Stimulated activated naive CD8-positive, alpha-beta T cell treated with anti-CD3 and anti-CD28 coated beads, Interleukin-15, Interleukin-2, amounts not matched to agents 100 U/mL and 50 U/mL, for 24 hours (primary cell): Measurements from ENCODE around the gene FHOD3.
"Not testable (repeated sequence)": the region's sequence is repeated elsewhere in the genome, so short reads cannot be mapped to it uniquely, and the experiment has no call there.

Experiments
- ATAC-seq: fragments of 150-1000 bp; cut with Tn5 transposase; one replicate; pipeline ENCODE4 v1.10.0; 2021
- DNase-seq: peaks from one replicate; pipeline ENCODE4 v3.0.0; 2021

Gene FHOD3

DNA sequence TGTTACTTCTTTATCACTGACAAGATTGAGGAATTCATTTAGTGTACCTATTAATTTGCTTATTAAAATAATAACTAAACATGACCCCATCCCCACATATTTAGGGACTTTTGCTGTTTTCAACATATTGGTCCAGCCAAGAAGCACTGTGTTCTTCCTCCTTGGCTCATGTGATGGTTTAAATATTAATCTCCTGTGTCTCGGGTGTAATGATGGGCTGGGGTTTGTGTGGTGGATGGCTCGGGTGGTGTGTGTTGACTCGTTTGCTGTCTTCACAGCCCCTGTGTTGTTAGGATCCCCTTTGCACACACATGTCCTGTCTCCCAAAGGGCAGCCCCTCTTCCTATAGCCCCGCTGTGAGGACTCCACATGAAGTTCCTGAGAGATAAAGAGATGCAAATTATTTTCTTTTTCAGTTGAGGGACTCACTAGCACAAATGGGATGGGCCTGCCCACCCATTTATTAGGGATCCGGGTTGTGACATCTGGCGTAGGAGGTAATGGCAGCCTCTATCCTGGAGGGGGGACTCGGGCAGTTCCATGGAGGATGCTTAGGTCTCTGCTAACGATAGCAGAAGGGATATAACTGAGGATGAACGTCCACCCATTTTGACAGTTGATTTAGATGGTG is 53.4 kb downstream of the FHOD3 start:
- DNase-seq, result no peak
- ATAC-seq, result no peak

DNA sequence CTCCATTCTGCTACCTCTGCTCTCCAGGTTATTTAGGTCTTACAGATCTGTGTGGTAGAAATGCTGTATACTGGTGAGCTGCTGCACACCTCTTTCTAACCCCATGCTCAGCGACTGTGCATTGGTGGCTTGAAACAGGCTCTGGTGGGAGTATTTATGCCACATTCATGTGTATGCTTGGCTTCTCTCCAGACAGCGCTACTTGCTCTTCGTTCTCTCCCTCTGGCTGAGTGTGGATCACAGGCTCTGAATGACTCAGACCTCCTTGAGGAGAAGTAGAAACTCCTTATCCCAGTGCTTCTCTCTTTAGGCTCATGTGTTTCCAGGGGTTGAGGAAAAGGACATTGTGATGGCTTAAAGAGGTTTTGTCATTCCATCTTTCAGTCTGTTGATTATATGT is 54.9 kb downstream of the FHOD3 start:
- DNase-seq (no peak), ATAC-seq (no peak)

DNA sequence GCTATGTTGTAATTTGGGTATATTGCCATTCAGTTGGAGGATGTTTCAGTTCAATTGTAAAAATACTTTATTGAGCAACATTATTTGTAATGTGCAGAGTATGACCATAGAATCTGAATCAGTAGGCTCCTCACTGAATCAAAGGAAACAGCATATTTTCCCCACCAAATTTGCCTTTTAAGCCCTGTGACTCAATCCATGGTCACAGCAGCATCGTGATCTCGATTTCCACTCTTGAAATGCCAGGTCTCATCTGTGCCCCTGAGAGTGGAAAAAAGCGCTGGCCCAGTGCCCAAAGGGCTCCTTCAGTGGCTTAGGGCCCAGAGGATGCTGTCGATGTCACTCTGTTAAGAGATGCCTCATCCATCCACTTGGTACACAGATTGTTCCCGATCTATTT is 57.5 kb downstream of the FHOD3 start:
- ATAC-seq, result peak; percentile 65

DNA sequence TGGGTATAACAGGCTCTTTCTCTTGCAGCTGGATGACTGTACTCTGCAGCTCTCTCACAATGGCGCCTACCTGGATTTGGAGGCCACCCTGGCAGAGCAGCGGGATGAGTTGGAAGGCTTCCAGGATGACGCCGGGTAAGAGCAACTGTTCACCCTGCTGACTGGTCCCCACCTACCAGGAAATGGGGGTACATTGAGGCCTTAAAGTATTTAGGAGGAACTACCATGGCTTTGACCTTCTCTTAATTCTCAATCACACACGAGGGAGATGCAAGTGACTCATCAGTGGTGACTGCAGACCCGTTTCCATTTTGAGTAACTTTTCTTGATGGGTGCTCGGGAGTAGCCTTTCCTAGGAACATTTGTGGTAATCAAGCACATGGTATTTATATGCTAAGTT is 58.0 kb downstream of the FHOD3 start:
- ATAC-seq (peak; percentile 55), DNase-seq (no peak)

More for the DNA sequence above, 57.5 kb downstream of the FHOD3 start:
- peak; percentile 12 for DNase-seq

DNA sequence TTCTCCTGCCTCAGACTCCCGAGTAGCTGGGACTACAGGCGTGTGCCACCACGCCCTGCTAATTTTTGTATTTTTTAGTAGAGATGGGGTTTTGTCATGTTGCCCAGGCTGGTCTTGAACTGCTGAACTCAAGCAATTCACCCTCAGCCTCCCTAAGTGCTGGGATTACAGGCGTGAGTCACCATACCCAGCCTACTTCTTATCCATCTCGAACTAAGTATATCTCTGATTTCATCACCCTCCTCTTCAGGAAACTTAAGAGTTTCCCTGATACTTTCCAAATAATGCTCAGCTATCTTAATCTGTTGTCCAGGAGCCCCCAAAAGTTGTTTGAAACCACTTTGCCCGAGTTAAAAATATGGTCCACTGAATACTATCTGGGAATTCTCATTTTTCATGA is 59.2 kb downstream of the FHOD3 start:
- not testable (repeated sequence) for ATAC-seq, DNase-seq

DNA sequence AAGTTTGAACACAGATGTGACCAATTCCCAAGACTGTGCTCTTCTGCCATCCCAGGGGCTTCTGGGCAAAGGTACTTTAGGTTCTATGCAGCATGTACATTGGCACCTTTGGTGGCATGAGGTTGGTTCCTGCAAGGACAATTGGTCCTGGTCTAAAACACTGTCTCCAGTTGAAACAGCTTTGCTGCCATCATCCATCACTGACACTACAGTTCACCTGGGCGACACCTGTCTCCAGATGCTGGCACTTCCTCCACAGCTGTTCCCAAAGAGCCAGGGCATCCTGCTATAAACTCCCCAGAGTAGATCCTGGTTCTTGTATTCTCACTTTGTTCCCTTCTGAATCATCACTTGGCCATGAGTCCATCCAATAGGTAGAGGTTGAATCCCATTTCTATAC is 60.6 kb downstream of the FHOD3 start:
- ATAC-seq (no peak), DNase-seq (no peak)

DNA sequence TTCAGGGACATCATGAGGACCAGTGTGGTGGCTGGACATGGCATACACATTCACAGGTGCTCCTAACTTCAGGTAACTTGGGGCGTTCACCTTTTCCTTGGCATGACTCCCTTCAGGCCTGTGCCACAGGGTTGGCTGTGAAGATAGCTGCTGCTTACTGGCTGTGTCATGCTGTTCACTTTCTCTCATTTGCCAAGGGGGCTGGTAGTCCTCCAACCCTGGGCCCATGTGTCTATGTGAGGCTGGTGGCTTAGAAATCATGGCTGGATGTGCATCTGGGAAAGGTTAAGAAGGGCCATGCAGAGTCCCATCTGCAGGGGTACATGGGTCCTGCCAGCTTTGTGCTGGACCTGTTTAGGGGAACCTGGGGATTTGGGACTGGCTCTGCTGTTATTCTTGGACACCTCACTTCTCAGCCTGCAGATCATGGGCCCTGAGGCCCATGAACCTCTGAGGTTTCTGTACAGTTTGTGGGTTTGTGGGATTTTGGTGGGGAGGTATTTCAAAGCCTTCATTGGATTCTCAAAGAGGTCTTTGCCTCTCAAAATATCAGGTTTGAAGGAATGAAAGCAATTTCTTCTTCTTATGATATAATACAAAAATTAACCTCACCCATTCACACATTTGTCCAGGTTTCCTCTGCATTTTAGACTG is 62.9 kb downstream of the FHOD3 start:
- no peak for ATAC-seq
- no peak for DNase-seq

DNA sequence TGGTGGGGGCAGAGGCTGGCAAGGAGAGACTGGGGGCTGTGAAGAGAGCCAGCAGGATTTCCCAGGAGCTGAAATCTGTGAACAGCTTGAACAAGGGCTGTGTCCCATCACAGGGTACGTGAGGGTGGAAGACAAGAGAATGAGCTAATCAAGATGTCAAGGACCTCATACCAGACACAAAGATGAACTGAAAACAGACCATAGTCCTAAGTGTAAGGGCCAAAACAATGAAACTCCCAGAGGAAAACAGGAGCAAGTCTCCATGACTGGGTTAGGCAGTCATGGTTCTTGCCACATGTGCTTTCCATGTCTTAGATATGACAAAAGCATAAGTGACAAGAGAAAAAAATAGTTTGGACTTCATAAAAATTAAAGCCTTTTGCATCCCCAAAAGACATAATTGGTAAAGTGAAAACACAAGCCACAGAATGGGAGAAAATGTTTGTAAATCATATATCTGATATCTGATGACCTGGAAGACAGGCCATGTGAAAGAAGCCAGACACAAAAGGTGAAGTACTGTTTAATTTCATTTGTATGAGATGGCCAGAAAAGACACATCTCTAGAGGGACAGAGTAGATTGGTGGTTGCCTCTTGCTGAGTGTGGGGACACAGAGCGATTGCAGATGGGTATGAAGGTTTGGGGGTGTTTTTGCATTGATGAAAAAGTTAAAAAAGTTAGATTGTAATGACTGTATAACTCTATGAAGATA is 67.6 kb downstream of the FHOD3 start:
- ATAC-seq (no peak), DNase-seq (no peak)

DNA sequence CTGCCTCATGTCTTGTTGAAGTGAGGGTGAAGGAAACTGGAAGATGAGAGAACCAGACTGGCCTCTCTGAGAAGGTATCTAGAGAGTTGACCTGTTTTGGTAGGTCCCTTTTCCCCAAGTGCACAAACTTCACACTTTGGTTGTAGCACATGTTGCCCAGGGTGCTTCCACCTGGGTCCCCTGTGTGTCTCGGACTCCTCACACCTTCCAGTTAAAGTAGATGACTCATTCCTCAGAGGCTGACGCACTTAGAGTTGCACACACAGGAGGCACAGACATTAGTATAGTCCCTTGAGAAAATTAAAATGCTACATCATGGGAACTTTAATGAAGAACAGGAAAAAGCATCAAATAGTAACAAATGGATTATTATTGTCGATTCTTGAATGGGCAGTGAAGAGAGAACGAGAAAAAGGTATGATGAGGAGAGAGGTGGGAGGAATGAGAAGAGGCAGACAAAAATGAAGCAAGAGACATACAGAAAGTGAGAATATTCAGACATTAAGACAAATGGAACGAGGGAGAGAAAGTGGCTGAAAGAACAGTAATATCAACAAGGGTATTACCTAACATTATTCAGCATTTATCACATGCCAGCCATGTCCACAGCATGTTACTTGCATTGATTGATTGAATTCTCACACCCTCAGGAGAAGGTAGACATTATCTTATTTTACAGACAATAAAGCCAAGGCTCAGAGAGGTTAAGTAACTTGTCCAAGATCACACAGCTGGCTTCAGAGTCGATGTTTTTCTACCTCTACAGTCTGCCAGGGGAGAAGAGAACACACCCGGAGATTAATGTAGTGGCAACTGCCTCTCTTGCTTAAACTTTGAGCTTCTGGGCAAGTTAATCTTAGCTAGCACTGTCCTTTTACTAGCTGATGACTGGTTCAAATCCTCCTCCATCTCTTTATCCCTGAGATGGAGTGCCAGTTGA is 68.6 kb downstream of the FHOD3 start:
- ATAC-seq (no peak), DNase-seq (no peak)

DNA sequence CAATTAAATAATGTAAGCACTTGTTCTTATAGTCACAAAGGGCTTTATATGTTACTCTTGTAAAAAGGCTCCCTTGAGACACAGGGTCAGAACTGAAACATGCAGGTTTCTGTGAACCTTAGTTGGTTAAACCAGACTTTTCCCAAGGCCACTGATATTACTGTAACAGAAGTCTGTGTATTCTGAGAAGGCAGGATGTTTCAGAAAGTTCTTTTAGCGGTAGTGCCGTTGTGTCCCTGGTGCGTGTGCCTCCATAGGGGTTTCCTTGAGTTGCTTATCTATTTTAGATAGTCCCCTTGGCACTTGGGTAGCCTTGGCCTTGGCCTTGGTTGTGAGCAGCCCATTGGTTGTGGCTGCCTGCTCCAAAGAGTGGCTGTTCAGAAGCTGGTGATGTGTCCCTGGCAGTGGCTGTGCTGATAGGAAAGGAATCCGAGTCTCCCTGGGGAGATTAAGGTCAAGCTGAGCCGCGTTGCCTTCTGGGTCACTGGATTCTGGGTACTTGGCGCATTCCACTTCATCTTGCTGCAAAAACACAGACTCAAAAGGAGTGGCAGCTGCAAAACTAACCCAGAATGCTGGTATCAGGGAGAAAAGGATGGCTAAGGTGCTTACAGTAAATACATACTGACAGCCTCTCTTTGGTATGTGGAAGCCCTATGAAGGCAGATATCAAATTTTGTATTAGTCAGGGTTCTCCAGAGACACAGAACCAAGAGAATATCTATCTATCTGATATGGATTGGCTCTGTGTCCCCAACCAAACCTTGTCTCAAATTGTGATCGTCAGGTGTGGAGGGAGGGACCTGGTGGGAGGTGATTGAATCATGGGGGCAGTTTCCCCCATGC is 69.7 kb downstream of the FHOD3 start:
- no peak for ATAC-seq
- DNase-seq, result no peak

DNA sequence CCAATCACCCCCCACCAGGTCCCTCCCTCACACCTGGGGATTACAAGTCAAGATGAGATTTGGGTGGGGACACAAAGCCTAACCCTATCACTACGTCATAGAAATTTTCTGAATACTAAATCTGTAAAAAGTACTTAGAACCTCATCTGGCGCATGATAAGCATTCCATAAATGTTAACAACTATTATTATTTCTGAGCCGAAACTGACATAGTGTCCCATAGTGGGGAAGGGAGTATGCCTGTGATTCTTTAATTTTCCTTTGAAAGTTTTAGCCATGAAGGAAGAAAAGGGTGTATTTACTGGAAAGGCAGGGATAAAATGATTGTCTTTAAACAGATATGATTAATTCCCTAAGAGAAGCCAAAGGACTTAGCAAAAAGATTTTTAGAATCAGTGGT is 71.4 kb downstream of the FHOD3 start:
- ATAC-seq (no peak), DNase-seq (no peak)

DNA sequence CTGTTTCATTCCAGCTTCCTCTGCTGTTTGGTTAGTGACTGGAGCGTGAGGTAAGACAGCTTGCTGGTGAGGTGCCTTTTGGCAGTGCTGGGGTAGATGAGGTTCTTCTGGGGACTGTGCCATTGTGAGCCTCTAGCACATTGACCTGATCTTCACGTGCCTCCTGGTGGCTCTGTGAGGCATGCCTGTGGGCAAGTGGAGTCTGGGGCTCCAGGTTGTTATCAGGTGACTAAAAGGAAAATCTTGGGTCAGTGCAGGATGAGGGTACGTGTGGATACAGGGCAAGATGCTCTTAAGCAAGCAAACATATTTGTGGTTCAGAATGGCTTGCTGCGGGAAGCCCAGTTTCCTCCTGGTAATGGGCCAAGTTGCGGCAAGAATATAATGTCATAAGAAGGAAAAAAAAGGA is 75.4 kb downstream of the FHOD3 start:
- no peak for DNase-seq
- no peak for ATAC-seq

DNA sequence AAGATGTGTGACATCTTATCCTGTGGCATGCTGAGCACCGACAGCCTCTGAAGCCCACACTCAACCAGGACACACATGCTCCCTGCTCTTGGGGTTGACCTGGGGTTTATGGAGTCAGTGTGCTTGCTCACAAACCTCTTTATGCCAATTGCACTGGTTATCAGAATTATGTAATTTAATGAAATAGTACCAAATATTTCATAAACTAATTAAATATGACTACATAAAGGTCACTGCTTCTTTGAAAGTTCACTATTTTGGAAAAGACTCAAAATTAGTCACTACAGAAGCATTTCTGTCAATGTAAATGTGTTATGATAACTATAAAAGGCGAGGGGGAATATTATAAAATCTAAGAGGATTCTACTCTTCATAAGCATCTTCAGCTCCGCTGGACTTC is 76.7 kb downstream of the FHOD3 start:
- DNase-seq, result no peak
- ATAC-seq, result no peak

DNA sequence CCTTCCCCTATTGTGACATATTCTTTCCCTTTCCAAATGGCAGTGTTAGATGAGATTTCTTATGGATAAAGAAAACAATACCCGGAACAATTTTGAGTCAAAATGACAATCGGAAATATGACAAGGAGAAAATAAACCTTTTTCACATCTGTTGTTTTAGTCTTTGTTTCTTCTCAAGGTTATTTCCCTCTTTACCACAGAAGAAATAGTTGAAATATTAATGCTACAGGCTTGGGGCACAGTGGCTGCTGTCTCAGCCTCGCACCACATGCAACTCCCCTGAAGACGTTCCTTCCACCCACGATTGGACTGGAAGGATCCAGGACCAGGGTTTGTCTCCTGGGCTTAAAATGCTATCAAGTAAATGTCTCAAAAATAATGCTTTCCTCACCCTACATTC is 77.6 kb downstream of the FHOD3 start:
- ATAC-seq (no peak), DNase-seq (no peak)

DNA sequence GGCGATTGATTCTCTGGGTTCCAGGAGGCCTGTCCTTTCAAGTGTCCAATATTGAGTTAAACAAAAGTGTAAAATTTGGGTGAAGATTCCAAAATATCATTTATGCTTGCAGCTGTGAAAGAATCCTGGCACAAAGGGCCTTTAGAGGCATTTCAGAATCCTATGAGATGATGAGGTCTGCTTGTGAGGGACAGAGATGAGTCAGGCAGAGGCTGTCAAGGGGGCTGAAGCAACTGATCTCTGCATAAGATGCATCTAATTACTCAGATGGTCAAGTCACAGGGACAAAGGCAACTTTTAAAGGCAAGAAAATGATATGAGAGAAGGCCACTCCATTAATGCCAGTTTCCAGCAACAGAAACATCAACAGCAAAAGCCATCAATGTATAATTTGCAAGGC is 78.8 kb downstream of the FHOD3 start:
- ATAC-seq, result no peak
- no peak for DNase-seq

DNA sequence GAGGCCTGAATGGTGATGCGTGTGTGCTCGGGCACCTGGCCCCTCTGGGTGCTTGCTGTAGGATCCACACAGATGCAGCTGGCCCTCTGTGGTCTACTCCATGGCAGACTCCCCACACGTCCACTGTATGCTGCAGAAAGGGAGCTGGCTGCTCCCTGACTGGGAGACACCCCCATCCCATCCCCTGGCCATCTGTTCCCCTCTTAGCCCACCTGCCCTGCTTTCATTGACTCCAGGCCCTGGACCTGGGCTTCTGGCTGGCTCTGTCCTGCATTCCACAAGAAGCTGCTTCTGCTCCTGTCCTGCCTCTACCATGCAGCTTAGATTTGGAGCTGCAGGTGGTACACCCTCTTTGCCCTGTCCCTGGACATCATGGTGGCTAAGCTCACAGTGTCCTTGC is 80.1 kb downstream of the FHOD3 start:
- peak; percentile 28 for ATAC-seq
- no peak for DNase-seq

DNA sequence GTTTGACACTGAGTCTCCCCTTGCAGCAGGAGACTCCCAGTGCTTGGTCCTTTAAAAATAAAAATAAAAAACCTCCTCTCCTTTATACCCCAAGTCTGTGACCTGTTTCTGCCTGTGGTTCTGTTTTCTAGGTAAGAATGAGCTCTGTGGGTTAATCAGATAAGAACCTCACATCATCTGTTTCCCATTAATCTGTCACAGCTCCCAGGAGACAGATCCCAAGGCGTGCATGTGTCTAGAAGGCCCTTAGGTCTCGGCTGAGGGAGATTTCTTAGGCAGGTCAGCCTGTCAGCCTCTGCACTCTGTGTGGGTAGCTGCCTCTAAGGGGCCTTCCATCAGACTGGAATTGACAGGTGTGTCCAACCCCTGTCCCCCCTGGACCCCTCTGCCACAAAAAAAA is 80.7 kb downstream of the FHOD3 start:
- ATAC-seq (no peak), DNase-seq (no peak)

DNA sequence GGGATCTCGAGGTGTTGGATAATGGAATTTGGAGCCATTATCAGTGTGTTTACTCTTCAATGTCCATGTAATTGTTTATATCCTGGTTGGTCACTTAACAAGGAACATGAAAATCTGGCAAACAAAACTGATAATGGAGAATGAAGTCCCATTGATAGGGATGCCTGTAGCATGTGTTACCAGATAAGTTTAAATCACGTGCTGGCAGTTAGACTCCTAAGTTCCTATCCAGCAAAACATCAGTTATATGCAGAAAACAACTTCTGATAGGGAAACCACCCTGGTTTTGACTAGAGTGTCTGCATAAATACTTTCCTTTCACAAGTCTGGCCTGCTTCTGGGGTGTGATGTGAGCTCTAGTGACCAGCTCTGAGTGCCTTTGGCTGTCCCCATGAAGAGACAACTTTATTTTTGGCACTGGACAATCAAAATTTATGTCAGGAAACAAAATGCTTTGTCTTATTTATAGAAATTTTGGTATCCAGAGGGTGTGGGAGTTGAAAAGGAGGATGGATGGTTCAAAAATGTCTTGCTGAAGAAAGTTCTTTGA is 82.0 kb downstream of the FHOD3 start:
- DNase-seq (no peak), ATAC-seq (no peak)

DNA sequence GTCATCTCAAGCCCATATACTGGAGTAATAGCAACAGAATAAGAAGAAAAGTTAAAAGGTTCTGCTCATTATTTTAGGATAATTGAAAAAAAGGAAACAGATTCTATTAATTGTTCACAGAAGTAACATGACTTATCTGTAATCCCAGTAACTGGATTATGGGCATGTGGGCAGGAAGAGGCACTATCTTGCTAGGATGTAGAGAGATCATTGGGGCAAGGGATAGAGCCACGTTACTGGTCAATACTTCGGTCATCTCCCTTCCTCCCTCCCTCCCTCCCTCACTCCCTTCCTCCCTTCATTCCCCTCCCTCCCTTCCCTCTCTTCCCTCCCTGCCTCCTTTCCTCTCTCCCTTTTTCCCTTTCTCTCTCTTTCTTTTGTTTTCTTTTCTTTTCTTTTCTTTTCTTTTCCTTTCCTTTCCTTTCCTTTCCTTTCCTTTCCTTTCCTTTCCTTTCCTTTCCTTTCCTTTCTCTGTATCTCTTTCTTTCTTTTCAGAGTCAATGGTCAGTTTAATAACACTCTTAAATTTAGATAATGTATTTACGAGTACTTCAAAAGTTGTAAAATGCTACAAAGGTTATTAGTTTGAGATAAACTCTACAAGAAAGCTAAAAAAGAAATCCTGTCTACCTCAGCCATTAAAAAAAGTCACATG is 82.8 kb downstream of the FHOD3 start:
- DNase-seq (no peak), ATAC-seq (no peak)

DNA sequence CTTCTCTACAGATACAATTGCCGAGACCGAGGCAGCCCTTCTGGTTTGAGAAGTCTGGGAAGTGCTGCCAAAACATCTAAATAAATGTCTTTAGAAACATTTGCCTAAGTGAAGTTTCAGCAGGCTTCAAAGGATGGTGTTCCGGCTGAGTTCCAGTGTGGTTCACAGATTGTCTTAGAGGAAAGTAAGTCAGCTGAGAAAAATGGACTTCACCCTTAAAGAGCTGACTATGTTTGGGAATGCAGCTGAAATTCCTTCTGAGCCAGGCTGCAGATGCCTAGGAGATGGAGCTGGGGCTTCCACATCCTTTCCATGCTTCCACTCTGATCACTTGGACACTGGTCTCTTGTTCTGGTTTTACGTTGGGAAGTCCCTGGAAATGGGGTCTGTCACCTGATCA is 83.6 kb downstream of the FHOD3 start:
- DNase-seq (no peak), ATAC-seq (no peak)

DNA sequence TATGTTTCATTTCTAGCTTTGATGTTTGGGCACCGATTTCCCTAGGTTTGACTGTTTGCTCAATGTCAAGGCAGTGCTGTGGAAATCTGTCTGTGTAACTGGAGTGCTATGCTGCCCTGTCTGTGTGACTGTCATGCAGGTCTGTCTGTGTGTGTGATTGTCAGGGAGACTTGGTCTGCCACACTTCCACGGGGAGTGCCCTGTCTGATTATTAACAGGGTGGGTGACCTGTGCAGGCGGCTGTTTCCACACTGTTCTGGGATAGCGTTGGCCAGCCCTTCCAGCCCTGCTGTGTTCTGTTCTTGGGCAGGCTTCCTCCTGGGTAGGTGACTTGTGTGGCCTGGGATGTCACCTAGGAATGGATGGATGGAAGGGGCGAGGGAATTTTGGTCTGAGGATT is 85.3 kb downstream of the FHOD3 start:
- DNase-seq, result no peak
- no peak for ATAC-seq
